Gastrocnemius medialis (tissue), 4 donors: Measurements from ENCODE around the gene PCDH9.

Source experiments
- CTCF ChIP-seq, 5 experiments: fragments of 450-650 bp in 3 of 5; fragments of 200-600 bp in 2 of 5; sonication (generic) in 2 of 5; IDR thresholded peaks in 4 of 5; conservative IDR thresholded peaks in 1 of 5; 1 replicate in 4 of 5; 2 replicates in 1 of 5; pipeline ENCODE4 v1.5.1; 2016 to 2019; ENCODE audit warnings: antibody characterized with exemption in 5 of 5, mild to moderate bottlenecking in 3 of 5, moderate library complexity in 3 of 5
- POLR2A ChIP-seq, 2 donors: fragments of 450-650 bp; IDR thresholded peaks; one replicate each; pipeline ENCODE4 v1.6.1; 2017; ENCODE audit warnings: antibody characterized with exemption in 2 of 2, mild to moderate bottlenecking in 2 of 2, moderate library complexity in 2 of 2

- TF ChIP-seq CTCF (IDR thresholded peaks at IDR 0.05 in 4 of 5, conservative IDR thresholded peaks at IDR 0.05 in 1 of 5) (no peak), POLR2A (IDR thresholded peaks at IDR 0.05) (no peak)
Measured at GRCh38 chr13:66266348-66266747, 963.8 kb downstream of the PCDH9 start.
